T-cell (primary cell): ENCODE measurements around the gene ATPAF2. TPM values are rescaled to one million over a fixed set of nuclear protein-coding genes. Genes with fewer than 3 reads are reported as not detected.

Source experiments
- ATAC-seq, 4 experiments: fragments of 200-7000 bp in 3 of 4; fragments of 150-1000 bp in 1 of 4; cut with Tn5 transposase; replicated peaks in 1 of 4; 1 replicate in 3 of 4; 2 replicates in 1 of 4; pipeline ENCODE4 v1.10.0; 2021; ENCODE audit warnings: moderate library complexity in 3 of 4, mild to moderate bottlenecking in 2 of 4, moderate number of reproducible peaks in 1 of 4
- CTCF ChIA-PET, 2 donors: fragments of 300-600 bp; sonication (Branson Sonifier 250); formaldehyde crosslinking; loops; one replicate each; lab custom pipeline; 2022; ENCODE audit warnings: antibody characterized with exemption in 2 of 2; lab: Charles Lee
- POLR2A ChIA-PET, 2 donors: fragments of 300-600 bp; sonication (Branson Sonifier 250); formaldehyde crosslinking; loops; one replicate each; lab custom pipeline; 2022; ENCODE audit warnings: antibody characterized with exemption in 2 of 2; lab: Charles Lee
- DNase-seq, 35 experiments: peaks; one replicate each; pipeline versions ENCODE4 v3.0.0 to v3.0.0-alpha.2; 2013 to 2023
- H3K27ac ChIP-seq: one replicate; pipeline ENCODE4 v1.5.1; 2013; ENCODE audit warnings: low read length
- H3K27me3 ChIP-seq, 2 experiments: replicated peaks in 1 of 2; 1 replicate in 1 of 2; 2 replicates in 1 of 2; pipeline versions ENCODE4 v1.6.1 to v1.7.0; 2013; ENCODE audit warnings: low read length in 1 of 2, mixed read lengths in 1 of 2; ENCODE audit not compliant: control insufficient read depth in 2 of 2, insufficient read depth in 2 of 2; ENCODE audit errors: extremely low read depth in 1 of 2
- H3K36me3 ChIP-seq, 2 donors: 1 replicate in 1 of 2; 2 replicates in 1 of 2; pipeline versions ENCODE4 v1.6.1 to v1.7.0; 2013; ENCODE audit warnings: low read length in 1 of 2; ENCODE audit not compliant: control insufficient read depth in 2 of 2, insufficient read depth in 1 of 2; ENCODE audit errors: extremely low read depth in 1 of 2
- H3K4me1 ChIP-seq, 2 experiments: 1 replicate in 1 of 2; 2 replicates in 1 of 2; pipeline versions ENCODE4 v1.6.1 to v1.7.0; 2013; ENCODE audit warnings: low read length in 2 of 2, mixed read lengths in 1 of 2; ENCODE audit not compliant: insufficient read depth in 2 of 2, control insufficient read depth in 1 of 2; ENCODE audit errors: extremely low read depth in 1 of 2
- H3K4me3 ChIP-seq, 2 donors: 1 replicate in 1 of 2; 2 replicates in 1 of 2; pipeline versions ENCODE4 v1.5.1 to v1.7.0; 2013; ENCODE audit warnings: mild to moderate bottlenecking in 2 of 2, low read length in 1 of 2, moderate library complexity in 1 of 2; ENCODE audit not compliant: control insufficient read depth in 1 of 2; ENCODE audit errors: extremely low read depth in 1 of 2
- H3K9me3 ChIP-seq: 2 replicates; pipeline ENCODE4 v1.7.0; 2013
- H3K27ac Mint-ChIP-seq, 2 donors: one replicate each; pipeline ENCODE4 v1.8.0; 2020 to 2021; ENCODE audit warnings: mild to moderate bottlenecking in 2 of 2, mixed read lengths in 2 of 2
- H3K27me3 Mint-ChIP-seq, 2 donors: one replicate each; pipeline ENCODE4 v1.8.0; 2021 to 2022; ENCODE audit warnings: mixed read lengths in 2 of 2
- H3K36me3 Mint-ChIP-seq: one replicate; pipeline ENCODE4 v1.8.0; 2021; ENCODE audit warnings: mixed read lengths
- H3K4me1 Mint-ChIP-seq, 3 donors: one replicate each; pipeline ENCODE4 v1.8.0; 2020 to 2022; ENCODE audit warnings: mixed read lengths in 3 of 3, mild to moderate bottlenecking in 1 of 3
- H3K4me3 Mint-ChIP-seq, 3 donors: one replicate each; pipeline ENCODE4 v1.8.0; 2020 to 2022; ENCODE audit warnings: mild to moderate bottlenecking in 3 of 3, mixed read lengths in 3 of 3, moderate library complexity in 3 of 3
- H3K9me3 Mint-ChIP-seq, 3 donors: one replicate each; pipeline ENCODE4 v1.8.0; 2020 to 2022; ENCODE audit warnings: mixed read lengths in 3 of 3
- WGBS: methylation state at CpG from one replicate; pipeline ENCODE4 v1.1.5; 2013; ENCODE audit warnings: missing lambda C conversion rate; ENCODE audit not compliant: insufficient coverage; 5-methylcytosine and 5-hydroxymethylcytosine counted together
- total RNA-seq, 35 experiments: library from RNA in 6 of 35; stranded (reverse) in 6 of 35; fragments of 120-200 nt in 1 of 35; gene quantifications; one replicate each; pipeline versions ENCODE4 v1.2.1 to v1.2.4 and lab custom pipeline; 2013 to 2026

ATPAF2 gene
- total RNA-seq, 5 donors from 2014 or later (not counting 1 experiment from before 2014, with no cell fraction given) = 23.6 to 32.9 (median 27.7) TPM

GRCh38 chr17:18028952-18029540, 9.9 kb downstream of the ATPAF2 start:
- CTCF ChIA-PET = interaction anchor here in 1 of 2 donors (0.7 kb wide), 1 partner anchor 445 kb away, joined by 5 read pairs; no protein-coding TSS in a partner anchor
- no peak overlapping the region for H3K27ac Mint-ChIP-seq
- no peaks in the 10 kb centered on the region for H3K9me3 Mint-ChIP-seq
- no peak overlapping the region for H3K27ac ChIP-seq
- H3K9me3 ChIP-seq = no peaks in the 10 kb centered on the region
- POLR2A ChIA-PET = interaction anchor here in 1 of 2 donors (0.6 kb wide), 1 partner anchor 11 kb away, joined by 3 read pairs; no protein-coding TSS in a partner anchor
- H3K4me3 ChIP-seq = no peak overlapping the region
- peaks cover 10 to 23% of the 10 kb centered on the region in 2 donors for H3K36me3 ChIP-seq
- WGBS = no CpG with 5 or more reads among the region's 8 CpGs
- DNase-seq (no peak), ATAC-seq (no peak)
- no peak overlapping the region for H3K4me3 Mint-ChIP-seq
- peaks cover 0 to 23% of the 10 kb centered on the region in 2 experiments for H3K4me1 ChIP-seq
- H3K27me3 ChIP-seq = no peaks in the 10 kb centered on the region
- H3K27me3 Mint-ChIP-seq = no peaks in the 10 kb centered on the region
- peaks cover 26% of the 10 kb centered on the region for H3K36me3 Mint-ChIP-seq
- H3K4me1 Mint-ChIP-seq = peaks cover 15 to 29% (median 25%) of the 10 kb centered on the region in 3 donors

GRCh38 chr17:18028114-18028951, 10.6 kb downstream of the ATPAF2 start:
- POLR2A ChIA-PET = interaction anchor here (0.6 kb wide), 2 partner anchors 10 to 29 kb away, joined by 3 to 4 read pairs; no protein-coding TSS in a partner anchor
- DNase-seq = no peak
- no peak overlapping the region for H3K4me3 ChIP-seq
- WGBS = 91% methylated on average over 4 of the region's 11 CpGs
- H3K36me3 Mint-ChIP-seq = peaks cover 32% of the 10 kb centered on the region
- H3K27ac Mint-ChIP-seq = no peak overlapping the region
- peaks cover 8 to 24% (median 21%) of the 10 kb centered on the region in 3 donors for H3K4me1 Mint-ChIP-seq
- no peak for ATAC-seq
- H3K4me1 ChIP-seq = peaks cover 0 to 19% of the 10 kb centered on the region in 2 experiments
- H3K4me3 Mint-ChIP-seq = no peak overlapping the region
- H3K27me3 Mint-ChIP-seq = no peaks in the 10 kb centered on the region
- no peak overlapping the region for H3K27ac ChIP-seq
- no peaks in the 10 kb centered on the region for H3K9me3 Mint-ChIP-seq
- H3K27me3 ChIP-seq = no peaks in the 10 kb centered on the region
- CTCF ChIA-PET = no interaction called here
- H3K36me3 ChIP-seq = peaks cover 10 to 24% of the 10 kb centered on the region in 2 donors
- H3K9me3 ChIP-seq = no peaks in the 10 kb centered on the region

- CTCF ChIA-PET = no interaction called here
Observed at GRCh38 chr17:18027280-18027679, 11.7 kb downstream of the ATPAF2 start.

GRCh38 chr17:18025945-18026776, 12.8 kb downstream of the ATPAF2 start:
- H3K27ac ChIP-seq = no peak overlapping the region
- no peaks in the 10 kb centered on the region for H3K9me3 ChIP-seq
- H3K27ac Mint-ChIP-seq = no peak overlapping the region
- peak; percentile 57 to 99 (median 78) for ATAC-seq
- peaks cover 32% of the 10 kb centered on the region for H3K36me3 Mint-ChIP-seq
- no peaks in the 10 kb centered on the region for H3K27me3 Mint-ChIP-seq
- H3K4me1 ChIP-seq = peaks cover 0 to 19% of the 10 kb centered on the region in 2 experiments
- no peaks in the 10 kb centered on the region for H3K9me3 Mint-ChIP-seq
- H3K36me3 ChIP-seq = peaks cover 18 to 31% of the 10 kb centered on the region in 2 donors
- H3K4me3 Mint-ChIP-seq = no peak overlapping the region
- ChIA-PET CTCF (interaction anchor here in 1 of 2 donors (0.5 kb wide), 1 partner anchor 58 kb away, joined by 6 read pairs; no protein-coding TSS in a partner anchor), POLR2A (interaction anchor here (0.5 to 0.6 kb wide), 2 partner anchors 38 to 56 kb away, joined by 3 to 4 read pairs; no protein-coding TSS in a partner anchor)
- 40% methylated on average over 2 of the region's 11 CpGs for WGBS
- H3K4me3 ChIP-seq = no peak overlapping the region
- DNase-seq = peak in 33 of 35 experiments; percentile 14 to 73 (median 38)
- peaks cover 0 to 17% (median 13%) of the 10 kb centered on the region in 3 donors for H3K4me1 Mint-ChIP-seq
- no peaks in the 10 kb centered on the region for H3K27me3 ChIP-seq

More at GRCh38 chr17:18027280-18027679, 11.7 kb downstream of the ATPAF2 start:
- H3K27me3 Mint-ChIP-seq = no peaks in the 10 kb centered on the region
- H3K4me1 Mint-ChIP-seq = peaks cover under 1 to 17% (median 13%) of the 10 kb centered on the region in 3 donors
- no peaks in the 10 kb centered on the region for H3K27me3 ChIP-seq
- DNase-seq (no peak), ATAC-seq (no peak)
- H3K4me3 ChIP-seq = no peak overlapping the region
- WGBS = no CpG with 5 or more reads among the region's 6 CpGs
- H3K27ac Mint-ChIP-seq = no peak overlapping the region
- H3K27ac ChIP-seq = no peak overlapping the region
- H3K9me3 Mint-ChIP-seq = no peaks in the 10 kb centered on the region
- no peak overlapping the region for H3K4me3 Mint-ChIP-seq
- POLR2A ChIA-PET = no interaction called here
- H3K9me3 ChIP-seq = no peaks in the 10 kb centered on the region
- peaks cover 10 to 24% of the 10 kb centered on the region in 2 donors for H3K36me3 ChIP-seq
- H3K36me3 Mint-ChIP-seq = peaks cover 32% of the 10 kb centered on the region
- H3K4me1 ChIP-seq = peaks cover 0 to 19% of the 10 kb centered on the region in 2 experiments

- no peak overlapping the region for H3K4me3 Mint-ChIP-seq
- WGBS = 30% methylated on average over 2 of the region's 5 CpGs
- peaks cover 22 to 36% of the 10 kb centered on the region in 2 donors for H3K36me3 ChIP-seq
- no peaks in the 10 kb centered on the region for H3K9me3 ChIP-seq
- peaks cover 0 to 19% of the 10 kb centered on the region in 2 experiments for H3K4me1 ChIP-seq
- H3K27ac Mint-ChIP-seq = no peak overlapping the region
- DNase-seq (peak in 2 of 35 experiments; percentile 4 to 33), ATAC-seq (peak in 1 of 4 experiments; percentile 74)
- H3K27me3 ChIP-seq = no peaks in the 10 kb centered on the region
- H3K27ac ChIP-seq = no peak overlapping the region
- H3K4me1 Mint-ChIP-seq = peaks cover 0 to 17% (median 13%) of the 10 kb centered on the region in 3 donors
- H3K9me3 Mint-ChIP-seq = no peaks in the 10 kb centered on the region
- H3K4me3 ChIP-seq = no peak overlapping the region
- POLR2A ChIA-PET = interaction anchor here in 1 of 2 donors (0.5 kb wide), 1 partner anchor 55 kb away, joined by 4 read pairs; no protein-coding TSS in a partner anchor
- peaks cover 32% of the 10 kb centered on the region for H3K36me3 Mint-ChIP-seq
- no peaks in the 10 kb centered on the region for H3K27me3 Mint-ChIP-seq
- CTCF ChIA-PET = interaction anchor here in 1 of 2 donors (0.5 kb wide), 2 partner anchors 57 to 214 kb away, joined by 3 to 6 read pairs; no protein-coding TSS in a partner anchor
Observed at GRCh38 chr17:18025241-18025944, 13.6 kb downstream of the ATPAF2 start.
